Measurements from ENCODE around the gene MTRR. TPM values are rescaled to one million over a fixed set of nuclear protein-coding genes. Genes with fewer than 3 reads are reported as not detected.

The MTRR gene
- polyA plus RNA-seq, 1 experiment, result 65.4 TPM

GRCh38 chr5:7827610-7828009, 41.3 kb upstream of the MTRR start:
- TF ChIP-seq CTCF (IDR thresholded peaks at IDR 0.05; ENCODE audit: insufficient read depth, low read depth, low read length), result peak; percentile 21; the same call in 1 of the 2 replicates
- DNase-seq (ENCODE audit: low read depth), result no peak
- POLR2A ChIA-PET, result no interaction called here
- no peak overlapping the region for H3K4me3 ChIP-seq (ENCODE audit: low read depth, low read length)
- no peaks in the 10 kb centered on the region for H3K36me3 ChIP-seq (ENCODE audit: control insufficient read depth, insufficient read depth, low read length)
- H3K27me3 ChIP-seq (ENCODE audit: control insufficient read depth, insufficient read depth, low read length), result no peaks in the 10 kb centered on the region
- CTCF ChIA-PET, result interaction anchor here (1.0 kb wide), 1 partner anchor 11 kb away, joined by 3 read pairs; no protein-coding TSS in a partner anchor

- TF ChIP-seq CTCF (IDR thresholded peaks at IDR 0.05; ENCODE audit: insufficient read depth, low read depth, low read length), result no peak
- Histone ChIP-seq H3K4me3 (ENCODE audit: low read depth, low read length) (no peak overlapping the region), H3K36me3 (ENCODE audit: control insufficient read depth, insufficient read depth, low read length) (no peaks in the 10 kb centered on the region), H3K27me3 (ENCODE audit: control insufficient read depth, insufficient read depth, low read length) (no peaks in the 10 kb centered on the region)
- ChIA-PET CTCF (no interaction called here), POLR2A (no interaction called here)
- no peak for DNase-seq (ENCODE audit: low read depth)
Measured at GRCh38 chr5:7828269-7828668, 40.7 kb upstream of the MTRR start.

GRCh38 chr5:7834982-7835381, 34.0 kb upstream of the MTRR start:
- DNase-seq (ENCODE audit: low read depth), result no peak
- Histone ChIP-seq H3K36me3 (ENCODE audit: control insufficient read depth, insufficient read depth, low read length) (no peaks in the 10 kb centered on the region), H3K4me3 (ENCODE audit: low read depth, low read length) (no peak overlapping the region), H3K27me3 (ENCODE audit: control insufficient read depth, insufficient read depth, low read length) (no peaks in the 10 kb centered on the region)
- ChIA-PET POLR2A (no interaction called here), CTCF (no interaction called here)
- TF ChIP-seq CTCF (IDR thresholded peaks at IDR 0.05; ENCODE audit: insufficient read depth, low read depth, low read length), result no peak

GRCh38 chr5:7837403-7837802, 31.5 kb upstream of the MTRR start:
- Histone ChIP-seq H3K36me3 (ENCODE audit: control insufficient read depth, insufficient read depth, low read length) (no peaks in the 10 kb centered on the region), H3K27me3 (ENCODE audit: control insufficient read depth, insufficient read depth, low read length) (no peaks in the 10 kb centered on the region), H3K4me3 (ENCODE audit: low read depth, low read length) (no peak overlapping the region)
- DNase-seq (ENCODE audit: low read depth), result no peak
- ChIA-PET CTCF (interaction anchor here (0.7 to 0.8 kb wide), 2 partner anchors 21 to 1282 kb away, joined by 3 read pairs; no protein-coding TSS in a partner anchor), POLR2A (no interaction called here)
- TF ChIP-seq CTCF (IDR thresholded peaks at IDR 0.05; ENCODE audit: insufficient read depth, low read depth, low read length), result no peak

- DNase-seq (ENCODE audit: low read depth), result no peak
- TF ChIP-seq CTCF (IDR thresholded peaks at IDR 0.05; ENCODE audit: insufficient read depth, low read depth, low read length), result no peak
Measured at GRCh38 chr5:7842531-7842930, 26.4 kb upstream of the MTRR start.

More at GRCh38 chr5:7842531-7842930, 26.4 kb upstream of the MTRR start:
- ChIA-PET CTCF (no interaction called here), POLR2A (no interaction called here)
- H3K36me3 ChIP-seq (ENCODE audit: control insufficient read depth, insufficient read depth, low read length), result no peaks in the 10 kb centered on the region
- H3K27me3 ChIP-seq (ENCODE audit: control insufficient read depth, insufficient read depth, low read length), result peaks cover 4% of the 10 kb centered on the region; the same call in 1 of the 2 replicates
- H3K4me3 ChIP-seq (ENCODE audit: low read depth, low read length), result no peak overlapping the region

All from BJ (cell line).